ENCODE data around the gene FARS2. TPM values are rescaled to one million over a fixed set of nuclear protein-coding genes. Genes with fewer than 3 reads are reported as not detected.
"Not testable (repeated sequence)": the region's sequence is repeated elsewhere in the genome, so short reads cannot be mapped to it uniquely, and the experiment has no call there.

FARS2 gene
- total and polyA plus RNA-seq, 5 donors, result 13.9 to 19.6 (median 16.7) TPM

DNA sequence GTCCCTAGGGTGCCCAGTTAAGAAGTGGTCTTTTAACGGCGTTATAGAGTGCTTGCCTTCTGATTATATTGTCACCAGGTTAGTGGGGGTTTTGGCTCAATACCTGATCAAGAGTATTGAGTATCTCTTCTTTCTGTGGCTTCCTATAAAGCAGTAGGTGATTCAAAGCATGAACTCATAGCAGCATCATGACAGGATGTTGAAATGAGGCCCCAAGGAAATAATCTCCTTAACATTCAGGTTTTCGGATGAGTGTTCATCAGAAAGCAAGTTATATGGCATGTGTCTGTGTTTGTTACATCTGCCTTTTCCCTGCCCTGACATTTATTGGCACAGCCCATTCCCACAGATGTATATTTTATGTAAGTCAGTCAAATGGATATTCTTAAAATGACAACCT, 301.0 kb downstream of the FARS2 start:
- WGBS, result 74% methylated on average over 3 of the region's 3 CpGs

DNA sequence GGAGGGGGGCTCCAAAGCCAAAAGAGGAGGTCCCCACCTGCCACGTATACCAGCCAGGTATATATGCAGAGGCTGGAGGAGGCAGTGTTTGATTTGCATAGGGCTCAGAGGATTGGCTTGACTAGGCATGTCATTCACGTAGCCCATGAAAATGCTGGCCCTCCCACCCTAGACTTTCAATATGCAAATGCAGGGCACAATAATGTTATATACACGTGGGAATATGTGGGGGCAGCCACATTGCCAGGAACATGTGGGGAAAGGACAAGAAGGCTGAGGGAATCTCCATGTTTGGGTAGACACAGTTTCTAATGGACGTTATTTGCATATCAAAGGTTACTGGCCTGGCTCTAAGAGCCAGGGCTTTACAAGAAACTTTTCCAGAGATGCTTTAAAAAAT, 301.8 kb downstream of the FARS2 start:
- Histone ChIP-seq H3K9me3 (ENCODE audit: control insufficient read depth, low read length) (no peaks in the 10 kb centered on the region), H3K27ac (ENCODE audit: low read length) (no peak overlapping the region), H3K27me3 (ENCODE audit: control insufficient read depth, insufficient read depth) (no peaks in the 10 kb centered on the region), H3K4me1 (ENCODE audit: control insufficient read depth, insufficient read depth, low read length) (no peaks in the 10 kb centered on the region), H3K4me3 (ENCODE audit: low read length) (no peak overlapping the region)
- intact Hi-C loops (cut with DNase I), result no loop called here
- DNase-seq (no peak), ATAC-seq (no peak)
- 84% methylated on average over 4 of the region's 4 CpGs for WGBS

More for the DNA sequence above, 301.0 kb downstream of the FARS2 start:
- no peak for DNase-seq
- Histone ChIP-seq H3K27ac (ENCODE audit: low read length) (no peak overlapping the region), H3K27me3 (ENCODE audit: control insufficient read depth, insufficient read depth) (no peaks in the 10 kb centered on the region), H3K4me1 (ENCODE audit: control insufficient read depth, insufficient read depth, low read length) (no peaks in the 10 kb centered on the region), H3K9me3 (ENCODE audit: control insufficient read depth, low read length) (no peaks in the 10 kb centered on the region), H3K4me3 (ENCODE audit: low read length) (no peak overlapping the region)
- intact Hi-C loops (cut with DNase I), result no loop called here
- no peak for ATAC-seq

DNA sequence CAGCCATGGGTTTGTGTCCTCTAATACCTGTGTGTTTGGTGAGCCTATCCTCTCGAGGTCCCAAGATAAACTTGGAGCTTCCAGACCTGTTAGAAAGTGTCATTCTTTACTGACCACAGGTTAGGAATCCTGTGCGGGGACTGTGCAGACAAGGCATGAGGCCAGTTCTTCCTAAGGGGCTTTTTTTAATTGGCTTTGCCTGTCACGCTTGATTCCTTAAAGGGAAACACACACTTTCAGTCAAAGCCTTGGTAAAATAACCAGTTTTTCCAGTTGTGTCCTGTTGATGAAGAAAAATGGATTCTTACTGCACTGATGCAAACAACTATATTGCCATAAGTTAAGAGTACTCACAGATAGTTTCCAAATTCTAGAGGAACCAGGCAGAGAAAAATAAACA, 303.4 kb downstream of the FARS2 start:
- H3K27ac ChIP-seq (ENCODE audit: low read length); intact Hi-C loops (cut with DNase I); ATAC-seq; H3K9me3 ChIP-seq (ENCODE audit: control insufficient read depth, low read length); DNase-seq; H3K4me1 ChIP-seq (ENCODE audit: control insufficient read depth, insufficient read depth, low read length); H3K27me3 ChIP-seq (ENCODE audit: control insufficient read depth, insufficient read depth); H3K4me3 ChIP-seq (ENCODE audit: low read length): not testable (repeated sequence)
- WGBS, result 73% methylated on average over 3 of the region's 3 CpGs

DNA sequence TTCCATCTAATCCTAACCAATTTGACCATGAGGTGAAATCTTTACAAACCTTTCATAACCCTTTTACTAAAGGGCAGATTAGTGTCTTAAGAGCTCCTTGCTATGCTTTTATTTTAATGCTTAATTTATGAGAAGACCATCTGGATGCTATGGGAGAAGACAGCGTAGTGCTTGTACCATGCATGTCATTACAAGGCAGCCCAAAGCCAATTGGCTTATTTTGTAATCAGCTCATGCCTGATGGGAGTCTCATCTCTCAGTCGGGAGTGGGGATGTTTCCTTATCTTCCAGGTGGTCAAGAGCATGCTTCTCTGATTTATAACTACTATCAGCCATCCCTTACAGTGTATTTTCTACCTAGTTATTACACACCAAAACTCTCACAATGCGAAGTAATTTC, 304.7 kb downstream of the FARS2 start:
- DNase-seq, result no peak
- intact Hi-C loops (cut with DNase I), result no loop called here
- no peaks in the 10 kb centered on the region for H3K4me1 ChIP-seq (ENCODE audit: control insufficient read depth, insufficient read depth, low read length)

DNA sequence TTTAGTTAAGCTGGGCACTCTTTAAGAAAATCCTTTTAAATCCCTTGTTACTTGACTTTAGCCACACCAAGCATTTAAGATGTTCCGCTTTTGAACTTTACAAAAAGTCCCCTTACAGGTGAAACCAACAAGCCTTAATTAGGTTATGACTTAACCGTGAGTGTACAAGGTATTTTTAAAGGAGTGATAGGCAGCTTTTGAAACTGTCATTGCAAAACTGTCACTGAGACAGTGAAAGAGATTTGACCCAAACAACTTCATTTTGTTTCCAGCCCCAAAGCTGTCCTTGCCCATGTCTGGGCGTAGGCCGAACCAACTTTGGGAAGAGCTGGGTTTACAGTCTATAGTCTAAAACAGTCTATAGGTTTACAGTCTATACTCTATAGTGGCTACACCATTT, 305.4 kb downstream of the FARS2 start:
- Histone ChIP-seq H3K27ac (ENCODE audit: low read length) (no peak overlapping the region), H3K9me3 (ENCODE audit: control insufficient read depth, low read length) (no peaks in the 10 kb centered on the region), H3K4me1 (ENCODE audit: control insufficient read depth, insufficient read depth, low read length) (no peaks in the 10 kb centered on the region), H3K4me3 (ENCODE audit: low read length) (no peak overlapping the region), H3K27me3 (ENCODE audit: control insufficient read depth, insufficient read depth) (no peaks in the 10 kb centered on the region)
- DNase-seq (no peak), ATAC-seq (no peak)
- intact Hi-C loops (cut with DNase I), result no loop called here
- 96% methylated on average over 4 of the region's 4 CpGs for WGBS

More for the DNA sequence above, 304.7 kb downstream of the FARS2 start:
- H3K4me3 ChIP-seq (ENCODE audit: low read length), result no peak overlapping the region
- 93% methylated on average over 3 of the region's 3 CpGs for WGBS
- H3K27me3 ChIP-seq (ENCODE audit: control insufficient read depth, insufficient read depth), result no peaks in the 10 kb centered on the region
- no peak overlapping the region for H3K27ac ChIP-seq (ENCODE audit: low read length)
- no peaks in the 10 kb centered on the region for H3K9me3 ChIP-seq (ENCODE audit: control insufficient read depth, low read length)
- no peak for ATAC-seq

DNA sequence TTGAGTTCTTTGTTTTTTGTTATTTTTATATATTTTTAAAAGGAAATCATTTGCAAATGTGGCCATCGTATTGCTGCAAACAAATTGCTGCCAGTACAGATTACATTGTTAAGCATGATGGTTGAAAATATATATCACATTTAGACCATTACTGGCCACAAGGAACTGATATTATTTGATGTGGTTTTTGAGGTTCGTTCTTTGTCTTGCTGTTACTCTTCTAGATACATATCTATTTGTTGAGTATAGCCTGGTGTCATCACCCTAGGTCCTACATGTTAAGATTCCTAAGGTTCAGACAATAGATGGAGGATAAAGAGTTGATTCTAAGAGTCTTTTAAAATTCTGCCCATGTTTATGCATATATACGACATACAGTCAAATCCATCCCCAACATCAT, 306.0 kb downstream of the FARS2 start:
- no peak overlapping the region for H3K27ac ChIP-seq (ENCODE audit: low read length)
- DNase-seq (no peak), ATAC-seq (no peak)
- H3K4me3 ChIP-seq (ENCODE audit: low read length), result no peak overlapping the region
- H3K4me1 ChIP-seq (ENCODE audit: control insufficient read depth, insufficient read depth, low read length), result no peaks in the 10 kb centered on the region
- intact Hi-C loops (cut with DNase I), result no loop called here
- peaks cover 2% of the 10 kb centered on the region for H3K9me3 ChIP-seq (ENCODE audit: control insufficient read depth, low read length)
- WGBS, result 93% methylated on average over 3 of the region's 3 CpGs
- H3K27me3 ChIP-seq (ENCODE audit: control insufficient read depth, insufficient read depth), result no peaks in the 10 kb centered on the region

DNA sequence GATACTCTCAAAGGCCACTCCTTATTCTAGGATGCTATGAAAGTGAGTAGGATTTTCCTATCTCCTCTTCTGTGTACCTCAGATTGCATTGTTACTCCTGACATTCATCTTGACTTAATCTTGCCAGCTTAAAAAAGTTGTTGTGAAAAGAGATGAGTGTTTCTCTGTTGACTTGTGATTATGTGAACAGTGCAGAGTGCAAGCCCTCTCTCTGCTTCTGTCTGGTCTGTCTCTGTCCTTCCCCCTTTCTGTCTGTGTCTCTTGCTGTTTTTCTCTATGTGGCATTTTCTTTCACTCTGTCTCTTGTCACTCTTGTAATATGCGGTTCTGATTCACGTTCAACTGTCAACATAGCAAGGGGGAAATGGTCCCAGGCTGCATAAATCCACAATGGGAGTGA, 306.6 kb downstream of the FARS2 start:
- ATAC-seq (no peak), DNase-seq (no peak)
- 82% methylated on average over 2 of the region's 2 CpGs for WGBS
- no peak overlapping the region for H3K27ac ChIP-seq (ENCODE audit: low read length)
- no peak overlapping the region for H3K4me3 ChIP-seq (ENCODE audit: low read length)
- H3K27me3 ChIP-seq (ENCODE audit: control insufficient read depth, insufficient read depth), result no peaks in the 10 kb centered on the region
- no peaks in the 10 kb centered on the region for H3K4me1 ChIP-seq (ENCODE audit: control insufficient read depth, insufficient read depth, low read length)
- intact Hi-C loops (cut with DNase I), result no loop called here
- H3K9me3 ChIP-seq (ENCODE audit: control insufficient read depth, low read length), result peaks cover 2% of the 10 kb centered on the region

DNA sequence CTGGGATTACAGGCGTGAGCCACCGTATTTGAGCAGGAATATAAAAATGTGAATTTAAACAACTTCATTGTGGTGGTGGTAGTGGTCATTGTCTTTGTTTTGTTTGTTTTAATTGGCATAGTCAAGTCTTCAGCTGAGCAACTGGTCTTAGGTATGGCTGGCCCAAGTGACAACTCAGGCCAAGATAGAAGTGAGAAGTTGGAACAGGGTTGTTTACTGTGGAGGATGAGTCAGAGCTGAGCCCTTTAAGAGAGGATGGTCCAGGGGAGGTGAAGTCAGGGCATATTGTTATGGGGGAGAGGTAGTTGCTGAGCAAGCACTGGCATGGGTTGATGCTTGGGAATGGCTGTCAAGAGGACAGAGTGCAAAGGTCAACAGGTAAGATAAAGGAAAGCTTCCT, 308.2 kb downstream of the FARS2 start:
- WGBS, result 98% methylated on average over 2 of the region's 2 CpGs
- Histone ChIP-seq H3K27me3 (ENCODE audit: control insufficient read depth, insufficient read depth) (no peaks in the 10 kb centered on the region), H3K27ac (ENCODE audit: low read length) (no peak overlapping the region), H3K4me3 (ENCODE audit: low read length) (no peak overlapping the region), H3K9me3 (ENCODE audit: control insufficient read depth, low read length) (peaks cover 2% of the 10 kb centered on the region), H3K4me1 (ENCODE audit: control insufficient read depth, insufficient read depth, low read length) (no peaks in the 10 kb centered on the region)
- no peak for ATAC-seq
- intact Hi-C loops (cut with DNase I), result no loop called here
- no peak for DNase-seq

DNA sequence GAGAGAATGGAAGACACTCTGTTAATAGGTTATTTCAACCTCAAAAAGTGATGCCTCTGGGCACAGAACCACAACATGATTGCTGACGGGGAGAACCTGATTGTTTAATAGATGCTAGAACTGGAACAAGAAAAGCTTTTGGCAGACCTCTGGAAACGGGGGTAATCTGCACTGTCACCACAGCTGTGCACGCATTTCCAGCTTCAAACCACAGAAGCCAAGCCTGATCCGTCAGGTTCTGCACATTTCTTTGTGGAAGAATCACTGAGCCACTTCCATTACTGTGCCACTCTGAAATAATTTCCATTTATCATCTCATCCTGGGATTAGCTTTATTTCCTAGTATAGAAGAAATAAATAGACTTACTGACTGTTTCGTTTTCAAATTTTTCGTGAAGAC, 309.3 kb downstream of the FARS2 start:
- Histone ChIP-seq H3K4me1 (ENCODE audit: control insufficient read depth, insufficient read depth, low read length) (no peaks in the 10 kb centered on the region), H3K4me3 (ENCODE audit: low read length) (no peak overlapping the region), H3K27me3 (ENCODE audit: control insufficient read depth, insufficient read depth) (no peaks in the 10 kb centered on the region), H3K27ac (ENCODE audit: low read length) (no peak overlapping the region), H3K9me3 (ENCODE audit: control insufficient read depth, low read length) (peaks cover 2% of the 10 kb centered on the region)
- DNase-seq, result no peak
- WGBS, result 88% methylated on average over 6 of the region's 6 CpGs
- ATAC-seq, result no peak
- intact Hi-C loops (cut with DNase I), result no loop called here

DNA sequence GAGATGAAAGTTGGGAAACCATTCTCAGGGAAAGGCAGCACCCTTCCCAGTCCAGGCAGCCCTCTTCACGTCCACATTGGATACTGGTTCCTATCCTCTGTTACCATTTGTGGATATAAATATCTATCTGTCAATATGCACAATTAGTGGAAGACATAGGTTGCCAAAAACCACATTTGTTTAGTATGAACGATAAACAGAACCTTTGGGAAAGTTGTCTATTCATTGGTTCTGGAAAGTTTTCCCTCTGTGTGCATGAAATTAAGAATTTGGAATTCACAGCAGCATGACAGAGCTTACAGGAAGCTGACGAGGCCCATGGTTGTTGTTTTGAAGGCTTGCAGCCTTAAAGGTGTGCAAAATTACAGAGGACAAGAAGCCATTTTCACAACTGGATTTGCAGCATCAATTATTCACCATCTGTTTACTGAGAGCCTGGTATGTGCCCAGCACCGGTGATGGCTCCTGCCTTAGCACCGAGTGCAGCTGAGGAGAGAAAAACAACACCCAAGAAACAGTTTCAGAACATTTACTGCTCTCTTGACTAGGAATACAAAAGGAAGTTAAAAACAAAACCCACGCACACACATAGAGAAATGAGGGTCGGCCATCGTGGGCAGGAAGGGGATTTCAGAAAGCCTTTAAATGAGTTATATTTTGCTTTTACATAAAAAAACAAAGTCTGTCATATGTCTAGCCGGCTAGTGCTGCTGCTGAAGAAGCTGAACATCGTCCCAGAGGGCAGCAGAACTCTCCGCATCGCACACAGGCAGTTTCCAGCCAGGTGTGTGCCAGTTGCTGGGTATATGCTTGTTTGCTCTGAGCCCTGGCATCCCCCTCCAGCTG, 319.6 kb downstream of the FARS2 start:
- Histone ChIP-seq H3K27ac (ENCODE audit: low read length) (no peak overlapping the region), H3K9me3 (ENCODE audit: control insufficient read depth, low read length) (no peaks in the 10 kb centered on the region), H3K27me3 (ENCODE audit: control insufficient read depth, insufficient read depth) (no peaks in the 10 kb centered on the region), H3K4me3 (ENCODE audit: low read length) (no peak overlapping the region), H3K4me1 (ENCODE audit: control insufficient read depth, insufficient read depth, low read length) (no peaks in the 10 kb centered on the region)
- DNase-seq (no peak), ATAC-seq (no peak)
- 82% methylated on average over 12 of the region's 12 CpGs for WGBS
- intact Hi-C loops (cut with DNase I), result no loop called here

DNA sequence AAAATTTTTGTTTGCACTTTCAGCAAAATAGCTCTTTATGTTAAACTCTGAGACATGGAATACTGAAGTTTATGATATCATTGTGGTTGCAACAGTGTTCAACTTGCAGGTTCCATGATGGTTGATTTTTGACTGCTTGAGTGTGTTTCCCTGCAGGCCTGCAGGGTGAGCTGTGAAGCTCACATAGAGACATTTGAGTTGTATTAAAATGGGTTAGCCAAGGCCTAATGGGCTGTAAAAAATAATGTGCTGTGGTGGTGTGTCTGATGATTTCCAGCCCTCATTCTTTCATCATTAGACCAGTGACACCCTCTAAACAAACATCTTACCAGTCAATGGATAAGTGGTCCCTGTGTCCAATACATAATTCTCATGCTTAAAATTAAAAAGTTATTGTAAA, 321.4 kb downstream of the FARS2 start:
- Histone ChIP-seq H3K9me3 (ENCODE audit: control insufficient read depth, low read length) (no peaks in the 10 kb centered on the region), H3K4me3 (ENCODE audit: low read length) (no peak overlapping the region), H3K4me1 (ENCODE audit: control insufficient read depth, insufficient read depth, low read length) (no peaks in the 10 kb centered on the region), H3K27ac (ENCODE audit: low read length) (no peak overlapping the region), H3K27me3 (ENCODE audit: control insufficient read depth, insufficient read depth) (no peaks in the 10 kb centered on the region)
- intact Hi-C loops (cut with DNase I), result no loop called here
- DNase-seq (no peak), ATAC-seq (no peak)

DNA sequence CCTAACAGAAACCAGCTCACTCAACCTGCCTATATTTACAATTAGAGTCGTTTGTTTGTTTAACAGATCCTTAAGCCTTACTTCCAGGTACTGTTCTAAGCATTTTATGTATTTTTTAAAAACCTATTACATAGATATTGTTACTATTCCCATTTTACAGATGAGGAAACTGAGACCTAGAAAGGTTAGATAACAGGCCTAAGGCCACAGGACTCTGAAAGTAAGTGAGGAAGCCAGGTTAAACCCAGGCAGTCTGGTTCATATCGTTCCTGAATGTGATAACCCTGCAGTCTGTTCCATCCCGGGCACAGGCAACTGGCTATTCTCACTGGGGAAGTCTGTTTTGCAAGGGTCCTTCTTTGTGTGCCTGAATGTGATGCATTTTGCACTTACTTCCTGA, 322.2 kb downstream of the FARS2 start:
- H3K27ac ChIP-seq (ENCODE audit: low read length), result no peak overlapping the region
- WGBS, result 64% methylated on average over 3 of the region's 3 CpGs
- no peaks in the 10 kb centered on the region for H3K9me3 ChIP-seq (ENCODE audit: control insufficient read depth, low read length)
- no peaks in the 10 kb centered on the region for H3K27me3 ChIP-seq (ENCODE audit: control insufficient read depth, insufficient read depth)
- no peak overlapping the region for H3K4me3 ChIP-seq (ENCODE audit: low read length)
- DNase-seq (no peak), ATAC-seq (no peak)
- intact Hi-C loops (cut with DNase I), result no loop called here
- no peaks in the 10 kb centered on the region for H3K4me1 ChIP-seq (ENCODE audit: control insufficient read depth, insufficient read depth, low read length)

Data from right cardiac atrium (tissue), 5 donors.